LNCaP clone FGC (cell line): ENCODE data around the gene KNDC1.

Experiments used
- DNase-seq: peaks from one replicate; pipeline ENCODE4 v3.0.0-alpha.2; 2011; ENCODE audit warnings: low read depth
- H3K4me3 ChIP-seq: 2 replicates; pipeline ENCODE4 v1.5.1; 2011; ENCODE audit warnings: mild to moderate bottlenecking, low read depth, low read length, control low read depth
- CTCF ChIP-seq: IDR thresholded peaks from 2 replicates; pipeline ENCODE4 v1.5.1; 2012; ENCODE audit warnings: mild to moderate bottlenecking; ENCODE audit not compliant: control insufficient read depth, insufficient read depth; ENCODE audit errors: extremely low read depth

KNDC1 gene

DNA sequence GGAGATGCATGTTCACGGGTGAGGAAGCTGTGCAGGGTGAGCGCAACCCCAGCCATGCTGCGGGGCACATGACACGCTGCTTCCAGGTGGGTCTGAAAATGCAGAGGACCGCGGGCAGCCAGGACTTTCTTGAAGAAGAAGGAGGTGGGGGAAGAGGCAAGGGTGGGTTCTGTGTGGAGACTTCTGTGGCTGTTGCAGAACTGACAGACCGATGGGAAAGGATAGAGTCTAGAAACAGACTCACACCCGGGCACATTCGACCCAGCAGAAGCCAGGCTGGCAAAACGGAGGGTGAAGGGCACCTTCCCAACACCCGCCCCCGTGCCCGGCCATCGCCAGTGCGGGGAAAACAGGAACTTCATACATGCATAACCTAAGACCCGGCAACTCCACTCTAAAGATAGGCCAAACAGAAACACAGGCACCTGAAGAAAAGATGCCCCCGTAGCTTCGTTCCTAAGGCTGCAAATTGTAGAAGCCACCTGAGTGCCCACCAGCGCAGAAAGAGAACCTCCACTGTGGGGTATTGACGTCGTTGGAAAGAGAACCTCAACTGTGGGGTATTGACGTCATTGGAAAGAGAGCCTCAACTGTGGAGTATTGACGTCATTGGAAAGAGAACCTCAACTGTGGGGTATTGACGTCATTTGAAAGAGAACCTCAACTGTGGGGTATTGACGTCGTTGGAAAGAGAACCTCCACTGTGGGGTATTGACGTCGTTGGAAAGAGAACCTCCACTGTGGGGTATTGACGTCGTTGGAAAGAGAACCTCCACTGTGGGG, 4.8 kb upstream of the KNDC1 start:
- no peak overlapping the region for H3K4me3 ChIP-seq
- no peak for DNase-seq
- no peak for TF ChIP-seq CTCF

GRCh38 chr10:133156674-133157579, 3.1 kb upstream of the KNDC1 start:
- TF ChIP-seq CTCF: no peak
- no peak for DNase-seq
- H3K4me3 ChIP-seq: no peak overlapping the region

GRCh38 chr10:133157662-133158436, 2.2 kb upstream of the KNDC1 start:
- DNase-seq: no peak
- TF ChIP-seq CTCF: no peak
- H3K4me3 ChIP-seq: no peak overlapping the region

DNA sequence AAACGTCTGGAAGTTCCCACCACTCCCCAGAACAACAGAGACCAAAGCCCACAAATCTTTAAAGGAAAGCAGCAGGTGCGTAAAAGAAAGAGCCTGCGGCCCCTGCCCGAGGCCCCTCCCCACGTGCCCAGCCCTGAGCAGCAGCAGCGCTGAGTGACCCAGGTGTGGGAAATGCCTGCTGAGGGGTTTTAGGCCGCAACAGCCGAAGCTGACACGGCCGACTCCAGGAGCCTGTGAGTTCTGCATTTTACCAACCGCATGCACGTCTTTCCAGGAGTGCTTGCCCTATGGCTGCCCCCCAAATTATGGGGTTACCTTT, 1.6 kb upstream of the KNDC1 start:
- no peak overlapping the region for H3K4me3 ChIP-seq
- no peak for TF ChIP-seq CTCF
- no peak for DNase-seq

- no peak overlapping the region for H3K4me3 ChIP-seq
- no peak for TF ChIP-seq CTCF
- DNase-seq: no peak
These were observed 1.0 kb upstream of the KNDC1 start for GRCh38 chr10:133158756-133159610.

GRCh38 chr10:133159611-133159949, 439 bp upstream of the KNDC1 start:
- no peak for DNase-seq
- no peak for TF ChIP-seq CTCF
- peak overlapping the region; percentile 43; the same call in 1 of the 2 replicates for H3K4me3 ChIP-seq
